T-helper 17 cell (primary cell): Measurements from ENCODE around the gene PKP1. TPM values are rescaled to one million over a fixed set of nuclear protein-coding genes. Genes with fewer than 3 reads are reported as not detected.
A peak's percentile ranks its signal among the peaks of the same experiment; 100 is the strongest.

Experiments
- ATAC-seq: fragments of 150-1000 bp; cut with Tn5 transposase; 2 replicates; pipeline ENCODE4 v1.10.0; 2021; ENCODE audit warnings: mild to moderate bottlenecking, moderate library complexity
- DNase-seq, 3 donors: peaks; one replicate each; pipeline versions ENCODE4 v3.0.0 to v3.0.0-alpha.2; 2020 to 2021
- H3K9me3 ChIP-seq: one replicate; pipeline ENCODE4 v1.7.0; 2013; ENCODE audit warnings: low read length, mild to moderate bottlenecking; ENCODE audit not compliant: control insufficient read depth, poor library complexity, severe bottlenecking
- H3K27ac Mint-ChIP-seq: one replicate; pipeline ENCODE4 v1.8.0; 2022; ENCODE audit warnings: mild to moderate bottlenecking, moderate library complexity, mixed read lengths
- H3K27me3 Mint-ChIP-seq: one replicate; pipeline ENCODE4 v1.8.0; 2022; ENCODE audit warnings: mixed read lengths
- H3K36me3 Mint-ChIP-seq: one replicate; pipeline ENCODE4 v1.8.0; 2022; ENCODE audit warnings: low read depth, mixed read lengths
- H3K4me1 Mint-ChIP-seq: one replicate; pipeline ENCODE4 v1.8.0; 2022; ENCODE audit warnings: mild to moderate bottlenecking, mixed read lengths
- H3K4me3 Mint-ChIP-seq: one replicate; pipeline ENCODE4 v1.8.0; 2022; ENCODE audit warnings: mild to moderate bottlenecking, moderate library complexity, mixed read lengths
- total RNA-seq, 4 donors: library from RNA in 2 of 4; stranded (reverse) in 2 of 4; gene quantifications; one replicate each; pipeline ENCODE4 v1.2.3 and lab custom pipeline; 2022 to 2026

The PKP1 gene
- total RNA-seq, 2 donors from 2014 or later = not detected

DNA sequence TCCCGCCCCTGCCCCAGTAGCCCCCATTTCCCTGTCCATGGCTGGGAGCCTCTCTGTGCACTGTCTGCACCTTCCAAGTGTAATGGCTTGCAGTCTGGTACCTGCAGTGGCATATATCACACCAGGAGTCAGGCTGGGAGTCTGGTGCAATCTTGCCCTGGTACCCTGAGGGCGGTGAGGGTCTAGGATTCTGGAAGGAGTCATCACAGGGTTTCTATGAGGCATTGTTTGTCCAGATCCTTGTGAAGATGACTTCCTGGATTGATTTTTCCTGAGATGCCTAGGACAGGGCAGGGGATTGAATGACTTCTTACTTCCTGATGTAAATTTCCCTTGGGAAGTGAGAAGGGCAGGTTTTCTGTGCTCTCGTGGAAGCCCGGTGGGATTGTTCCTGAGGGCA, 5.9 kb upstream of the PKP1 start:
- DNase-seq = no peak
- H3K4me3 Mint-ChIP-seq = no peak overlapping the region
- H3K9me3 ChIP-seq = no peaks in the 10 kb centered on the region
- ATAC-seq = no peak
- H3K27ac Mint-ChIP-seq = no peak overlapping the region
- H3K27me3 Mint-ChIP-seq = peaks cover 64% of the 10 kb centered on the region
- H3K36me3 Mint-ChIP-seq = no peaks in the 10 kb centered on the region
- H3K4me1 Mint-ChIP-seq = peaks cover 3% of the 10 kb centered on the region

DNA sequence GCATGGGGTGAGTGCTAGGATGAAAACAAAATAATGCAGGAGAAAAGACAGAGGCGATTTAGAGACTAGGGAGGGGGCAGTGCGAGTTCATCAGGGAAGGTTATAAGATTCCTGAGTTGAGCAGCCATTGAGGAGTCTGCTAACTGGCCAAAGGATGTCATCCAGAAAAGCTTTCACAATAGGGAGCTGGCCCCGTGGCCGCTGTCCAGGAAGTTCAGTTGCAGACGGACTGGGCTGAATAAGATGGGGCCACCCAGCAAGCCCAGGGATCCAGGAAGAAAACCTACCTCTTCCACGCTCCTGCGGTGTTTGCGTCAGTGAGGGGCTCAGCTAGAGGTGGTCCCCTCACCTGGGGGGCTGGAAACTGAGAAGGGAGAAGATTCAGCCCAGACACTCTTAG, 4.0 kb upstream of the PKP1 start:
- peaks cover 77% of the 10 kb centered on the region for H3K27me3 Mint-ChIP-seq
- no peaks in the 10 kb centered on the region for H3K9me3 ChIP-seq
- peaks cover 3% of the 10 kb centered on the region for H3K36me3 Mint-ChIP-seq
- no peak for ATAC-seq
- no peak overlapping the region for H3K4me3 Mint-ChIP-seq
- no peak for DNase-seq
- no peak overlapping the region for H3K27ac Mint-ChIP-seq
- H3K4me1 Mint-ChIP-seq = peaks cover 7% of the 10 kb centered on the region

DNA sequence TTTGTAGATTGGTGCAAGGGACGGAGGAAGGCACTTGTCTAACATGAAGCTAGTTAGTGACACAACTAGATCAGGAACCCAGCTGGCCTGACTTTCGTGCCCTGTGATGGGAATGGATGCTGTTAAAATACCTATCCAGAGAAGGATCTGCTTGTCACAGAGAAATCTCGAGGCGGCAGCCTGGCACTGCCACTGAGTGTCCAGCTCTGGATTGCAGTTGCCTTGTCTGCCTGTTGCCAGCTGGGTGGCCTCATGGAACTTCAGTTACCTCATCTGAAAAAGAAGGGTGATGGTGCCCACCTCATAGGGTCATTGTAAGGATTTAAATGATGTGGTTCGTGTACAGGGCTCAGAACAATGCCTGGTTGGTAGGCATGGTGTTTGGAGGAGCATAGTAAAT, 2.4 kb upstream of the PKP1 start:
- DNase-seq = no peak
- Mint-ChIP-seq H3K27ac (no peak overlapping the region), H3K4me3 (no peak overlapping the region), H3K36me3 (peaks cover 3% of the 10 kb centered on the region), H3K27me3 (peaks cover 80% of the 10 kb centered on the region), H3K4me1 (peaks cover 7% of the 10 kb centered on the region)
- H3K9me3 ChIP-seq = no peaks in the 10 kb centered on the region
- no peak for ATAC-seq

DNA sequence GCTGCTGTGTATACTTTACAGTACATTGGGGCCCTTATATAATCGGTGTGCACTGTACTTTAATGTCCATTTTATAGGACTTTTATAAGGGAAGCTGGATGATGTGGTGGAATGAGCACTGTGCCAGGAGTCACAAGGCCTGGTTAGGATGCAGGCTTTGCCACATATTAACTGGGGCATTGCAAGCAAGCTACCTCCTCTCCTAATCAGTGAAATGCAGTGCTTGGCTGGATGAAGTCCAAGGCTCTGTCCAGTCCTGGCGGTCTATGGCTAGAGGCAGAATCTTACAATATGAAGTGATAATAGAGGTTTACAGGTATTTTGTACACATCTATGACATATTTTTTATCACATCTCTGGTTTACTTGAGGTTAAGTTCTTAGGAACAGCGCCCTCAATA, 1.7 kb upstream of the PKP1 start:
- H3K27ac Mint-ChIP-seq = no peak overlapping the region
- no peak for ATAC-seq
- H3K27me3 Mint-ChIP-seq = peaks cover 79% of the 10 kb centered on the region
- peaks cover 7% of the 10 kb centered on the region for H3K4me1 Mint-ChIP-seq
- H3K9me3 ChIP-seq = no peaks in the 10 kb centered on the region
- no peak overlapping the region for H3K4me3 Mint-ChIP-seq
- peaks cover 3% of the 10 kb centered on the region for H3K36me3 Mint-ChIP-seq
- DNase-seq = no peak

DNA sequence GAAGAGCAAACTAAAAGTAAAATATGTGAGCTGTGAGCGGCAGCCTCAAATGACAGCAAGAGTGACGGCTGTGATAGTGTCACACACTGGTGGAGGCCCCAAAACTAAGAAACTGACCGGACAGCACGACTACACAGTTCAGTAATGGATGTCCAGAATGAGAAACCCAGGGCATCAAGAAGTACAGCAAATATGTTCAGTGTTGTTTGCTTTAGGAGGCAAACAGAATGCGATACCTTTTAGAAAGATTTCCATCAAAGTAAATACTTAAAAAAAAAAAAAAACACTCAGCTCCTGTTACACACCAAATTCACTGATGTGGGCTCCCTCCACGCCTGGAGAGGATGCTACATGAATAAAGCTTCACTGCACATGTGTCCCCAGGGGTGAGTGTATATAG, 1.1 kb upstream of the PKP1 start:
- Mint-ChIP-seq H3K36me3 (peaks cover 3% of the 10 kb centered on the region), H3K4me3 (no peak overlapping the region), H3K27me3 (peaks cover 83% of the 10 kb centered on the region), H3K27ac (no peak overlapping the region), H3K4me1 (peaks cover 10% of the 10 kb centered on the region)
- H3K9me3 ChIP-seq = no peaks in the 10 kb centered on the region
- DNase-seq = no peak
- no peak for ATAC-seq

DNA sequence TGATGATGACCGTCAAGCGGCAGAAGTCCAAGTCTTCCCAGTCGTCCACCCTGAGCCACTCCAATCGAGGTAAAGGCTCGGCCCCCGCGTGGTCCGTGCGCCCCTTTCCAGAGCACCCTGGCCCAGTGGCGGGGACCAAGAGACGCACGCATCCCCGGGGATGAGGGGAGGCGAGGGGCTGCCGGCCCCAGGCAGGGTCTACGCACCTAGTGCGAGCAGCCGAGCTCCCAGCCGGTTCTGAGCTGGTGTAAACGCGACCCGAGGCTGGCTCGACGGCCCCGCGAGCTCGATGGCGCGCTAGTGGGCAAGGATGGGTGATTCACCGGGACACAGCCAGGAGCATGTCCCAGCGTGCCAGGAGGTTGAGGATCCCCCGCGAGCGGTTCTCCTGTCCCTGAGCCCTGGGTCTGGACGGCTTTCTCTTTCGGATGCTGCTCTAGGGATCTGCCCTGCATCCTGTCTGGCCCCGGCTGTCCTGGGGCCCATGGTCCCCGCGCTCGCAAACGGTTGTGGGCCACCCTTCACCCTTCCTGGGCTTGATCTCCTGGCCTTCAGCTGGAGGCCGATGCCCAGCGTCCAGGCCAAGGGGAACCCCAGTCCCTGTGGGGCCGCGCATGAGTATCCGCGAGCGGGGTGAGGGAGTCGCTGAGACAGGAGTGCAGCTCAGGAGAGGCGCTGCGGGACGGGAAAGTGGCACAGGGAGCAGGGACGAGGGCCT, 689 bp downstream of the PKP1 start:
- DNase-seq (no peak), ATAC-seq (no peak)
- peak overlapping the region; percentile 15 for H3K4me3 Mint-ChIP-seq
- peaks cover 87% of the 10 kb centered on the region for H3K27me3 Mint-ChIP-seq
- H3K27ac Mint-ChIP-seq = no peak overlapping the region
- peaks cover 7% of the 10 kb centered on the region for H3K4me1 Mint-ChIP-seq
- no peaks in the 10 kb centered on the region for H3K9me3 ChIP-seq
- peaks cover 3% of the 10 kb centered on the region for H3K36me3 Mint-ChIP-seq

DNA sequence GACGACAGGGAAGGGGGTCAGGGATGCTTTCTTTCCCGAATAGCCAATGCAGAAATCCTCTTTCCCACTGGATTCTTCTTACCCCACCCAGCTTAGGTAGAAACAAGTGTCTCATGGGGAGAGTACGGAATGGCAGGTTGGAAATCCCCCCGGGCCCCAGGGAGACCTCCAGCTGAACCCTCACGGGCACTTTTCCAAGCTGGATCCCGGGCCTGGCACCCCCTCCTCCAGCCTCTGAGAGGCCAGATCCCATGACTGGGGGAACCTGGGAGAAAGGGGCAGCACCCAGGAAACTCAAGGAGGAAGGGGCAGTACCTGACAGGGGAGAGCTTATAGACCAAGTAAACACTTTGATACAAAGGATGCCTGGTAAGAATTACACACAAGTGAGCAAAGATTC, 1.3 kb downstream of the PKP1 start:
- Mint-ChIP-seq H3K4me1 (peaks cover 7% of the 10 kb centered on the region), H3K27me3 (peaks cover 87% of the 10 kb centered on the region), H3K36me3 (peaks cover 3% of the 10 kb centered on the region), H3K4me3 (no peak overlapping the region), H3K27ac (no peak overlapping the region)
- H3K9me3 ChIP-seq = no peaks in the 10 kb centered on the region
- no peak for ATAC-seq
- DNase-seq = no peak

DNA sequence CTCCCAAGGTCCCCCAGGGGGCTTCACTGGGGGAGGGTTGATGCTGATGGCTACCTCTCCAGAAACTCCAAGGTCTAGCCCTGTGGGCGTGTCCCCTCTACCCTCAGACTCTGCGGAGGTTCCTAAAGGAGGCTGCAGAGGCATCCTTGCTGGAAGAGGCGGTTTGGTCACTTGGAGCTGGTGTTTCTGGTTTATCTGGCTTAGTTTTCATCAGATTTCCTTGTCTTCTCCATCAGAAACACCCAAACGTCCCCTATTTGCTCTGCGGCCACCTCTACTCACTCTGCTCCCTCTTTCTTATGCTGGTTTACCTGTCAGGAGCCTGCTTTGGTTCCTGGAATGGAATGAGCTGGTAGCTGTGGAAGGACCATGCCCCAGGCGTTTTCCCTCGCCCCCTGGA, 2.5 kb downstream of the PKP1 start:
- peaks cover 7% of the 10 kb centered on the region for H3K4me1 Mint-ChIP-seq
- peaks cover 3% of the 10 kb centered on the region for H3K36me3 Mint-ChIP-seq
- no peak overlapping the region for H3K4me3 Mint-ChIP-seq
- ATAC-seq (no peak), DNase-seq (no peak)
- H3K27me3 Mint-ChIP-seq = peaks cover 87% of the 10 kb centered on the region
- no peak overlapping the region for H3K27ac Mint-ChIP-seq
- no peaks in the 10 kb centered on the region for H3K9me3 ChIP-seq

DNA sequence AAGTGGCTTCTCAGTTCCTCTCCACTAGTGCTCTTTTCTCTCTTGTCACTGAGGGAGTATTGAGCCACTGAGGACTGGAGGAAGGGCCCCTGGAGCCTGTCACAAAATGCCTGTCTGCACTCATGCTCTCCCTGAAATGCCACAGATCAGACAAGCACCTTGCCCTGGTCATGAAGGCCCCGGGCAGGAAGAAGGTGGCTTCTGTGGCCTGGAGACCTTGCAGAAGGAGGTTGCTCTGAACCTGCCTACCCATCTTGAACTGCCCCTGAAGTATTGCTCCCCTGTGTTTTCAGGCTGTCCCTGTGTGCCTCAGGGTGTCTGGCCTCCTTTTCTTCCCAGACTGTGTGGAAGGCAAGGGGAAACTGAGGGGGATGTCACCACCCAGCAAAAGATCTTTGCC, 3.1 kb downstream of the PKP1 start:
- peaks cover 7% of the 10 kb centered on the region for H3K4me1 Mint-ChIP-seq
- no peak overlapping the region for H3K27ac Mint-ChIP-seq
- no peaks in the 10 kb centered on the region for H3K9me3 ChIP-seq
- peaks cover 88% of the 10 kb centered on the region for H3K27me3 Mint-ChIP-seq
- DNase-seq (no peak), ATAC-seq (no peak)
- H3K36me3 Mint-ChIP-seq = peaks cover 3% of the 10 kb centered on the region
- no peak overlapping the region for H3K4me3 Mint-ChIP-seq

DNA sequence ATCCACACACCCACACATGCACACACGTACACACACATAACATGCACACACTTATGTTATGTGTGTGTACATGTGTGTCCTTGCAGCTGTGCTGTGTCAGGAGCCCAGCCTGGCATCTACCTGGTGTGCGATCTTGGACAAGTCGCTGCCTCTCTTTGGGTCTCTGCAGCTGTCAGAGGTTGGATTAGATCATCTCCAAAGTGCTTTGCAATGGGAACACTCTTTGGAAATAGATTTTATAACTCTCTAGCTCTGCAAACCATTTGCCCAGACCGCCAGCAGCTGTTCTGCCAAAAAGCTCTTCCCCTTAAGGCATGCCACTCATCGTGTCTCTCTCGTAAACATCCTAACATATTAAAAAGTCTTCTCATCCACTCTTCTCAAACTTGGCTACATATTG, 4.7 kb downstream of the PKP1 start:
- ATAC-seq = no peak
- H3K4me1 Mint-ChIP-seq = peaks cover 5% of the 10 kb centered on the region
- no peak overlapping the region for H3K4me3 Mint-ChIP-seq
- H3K36me3 Mint-ChIP-seq = peaks cover 1% of the 10 kb centered on the region
- H3K27ac Mint-ChIP-seq = no peak overlapping the region
- DNase-seq = no peak
- H3K27me3 Mint-ChIP-seq = peaks cover 91% of the 10 kb centered on the region
- no peaks in the 10 kb centered on the region for H3K9me3 ChIP-seq

DNA sequence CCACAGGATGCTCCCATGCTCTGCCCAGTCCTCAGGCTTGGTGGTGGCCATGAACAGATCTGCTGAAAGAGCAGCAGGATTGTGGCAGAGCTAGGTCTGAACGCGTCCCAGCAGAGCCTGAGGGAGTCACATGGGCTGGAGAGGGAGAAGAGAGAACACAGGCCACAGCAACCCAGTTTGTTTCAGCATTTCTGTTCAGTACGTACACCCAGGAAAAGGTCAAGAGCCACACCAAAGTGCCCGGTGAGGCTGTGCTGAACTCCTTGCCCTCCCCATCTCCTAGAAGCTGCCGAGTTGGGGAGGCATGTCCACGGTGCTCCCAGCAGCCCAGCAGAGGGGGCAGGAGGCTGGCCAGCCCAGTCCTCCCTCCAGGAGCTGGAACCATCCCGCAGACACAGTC, 5.5 kb downstream of the PKP1 start:
- no peaks in the 10 kb centered on the region for H3K9me3 ChIP-seq
- Mint-ChIP-seq H3K4me3 (no peak overlapping the region), H3K27ac (no peak overlapping the region), H3K4me1 (peaks cover 3% of the 10 kb centered on the region), H3K27me3 (peaks cover 92% of the 10 kb centered on the region), H3K36me3 (no peaks in the 10 kb centered on the region)
- no peak for ATAC-seq
- DNase-seq = no peak

DNA sequence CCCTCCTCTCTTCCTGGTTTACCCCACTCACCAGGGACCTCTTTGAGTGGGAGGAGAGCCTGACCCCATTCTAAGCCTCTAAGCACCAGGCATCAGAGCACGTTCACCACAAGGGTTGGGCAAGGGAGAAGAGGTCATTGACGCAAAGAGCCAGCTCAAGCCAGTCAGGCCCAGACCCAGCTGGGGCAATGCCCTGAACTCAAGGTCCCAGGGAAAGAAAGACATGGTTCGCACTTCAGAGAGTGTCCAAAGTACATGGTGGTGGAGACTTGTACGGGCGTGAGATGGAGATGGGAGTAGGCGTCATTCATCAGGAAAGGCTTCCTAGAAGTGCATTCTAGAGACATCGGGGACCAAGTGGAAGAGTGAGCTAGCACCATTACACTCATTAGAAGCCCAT, 7.2 kb downstream of the PKP1 start:
- H3K4me1 Mint-ChIP-seq = peaks cover 3% of the 10 kb centered on the region
- no peak for DNase-seq
- H3K4me3 Mint-ChIP-seq = no peak overlapping the region
- no peak for ATAC-seq
- no peak overlapping the region for H3K27ac Mint-ChIP-seq
- H3K36me3 Mint-ChIP-seq = no peaks in the 10 kb centered on the region
- H3K9me3 ChIP-seq = no peaks in the 10 kb centered on the region
- peaks cover 90% of the 10 kb centered on the region for H3K27me3 Mint-ChIP-seq

DNA sequence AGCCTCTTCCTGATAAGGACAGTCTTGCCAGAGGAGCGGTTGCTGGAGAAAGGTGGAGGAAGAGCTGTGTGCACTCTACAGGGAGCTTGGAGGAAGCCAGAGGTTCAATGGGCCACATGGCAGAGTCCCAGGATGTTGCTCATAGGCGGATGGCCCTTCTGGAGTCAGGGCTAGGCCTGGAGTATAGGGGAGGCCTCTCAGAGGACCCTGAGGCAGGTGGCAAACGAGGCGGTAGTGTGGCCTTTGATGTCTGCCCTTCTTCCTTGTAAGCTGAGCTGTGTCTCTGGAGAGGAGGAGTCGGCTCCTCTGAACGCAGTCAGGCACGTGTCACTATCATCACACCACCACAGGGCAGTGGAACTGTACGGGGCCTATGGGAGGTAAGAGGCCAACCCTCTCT, 8.6 kb downstream of the PKP1 start:
- Mint-ChIP-seq H3K4me1 (peaks cover 2% of the 10 kb centered on the region), H3K36me3 (no peaks in the 10 kb centered on the region), H3K4me3 (no peak overlapping the region), H3K27me3 (peaks cover 88% of the 10 kb centered on the region), H3K27ac (no peak overlapping the region)
- H3K9me3 ChIP-seq = no peaks in the 10 kb centered on the region
- ATAC-seq (no peak), DNase-seq (no peak)

DNA sequence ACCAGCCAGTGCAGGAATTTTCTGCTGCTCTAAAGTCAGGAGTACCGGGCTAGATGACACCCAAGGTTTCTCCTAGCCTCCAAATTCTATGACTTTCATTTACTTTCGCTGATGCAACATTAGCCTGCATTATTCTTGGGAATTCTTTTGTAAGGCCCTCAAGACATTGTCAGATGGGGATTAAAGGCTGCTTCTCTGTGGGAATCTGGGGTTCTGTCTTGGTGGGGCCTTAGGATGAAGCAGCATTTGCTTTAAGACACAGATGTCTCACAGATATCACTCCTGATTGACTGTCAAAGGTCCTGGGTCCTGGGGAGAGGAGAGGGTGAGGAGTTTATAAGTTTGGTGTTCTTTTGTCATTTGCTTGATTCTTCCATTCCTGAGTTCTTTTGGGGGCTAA, 11.6 kb downstream of the PKP1 start:
- Mint-ChIP-seq H3K4me1 (no peaks in the 10 kb centered on the region), H3K4me3 (no peak overlapping the region), H3K27ac (no peak overlapping the region), H3K36me3 (no peaks in the 10 kb centered on the region), H3K27me3 (peaks cover 78% of the 10 kb centered on the region)
- ATAC-seq (no peak), DNase-seq (no peak)
- no peaks in the 10 kb centered on the region for H3K9me3 ChIP-seq
